Activated T-helper 17 cell treated with anti-CD3 and anti-CD28 coated beads, Interleukin-2, amount 50 U/mL, for 72 hours (primary cell): ENCODE data around the gene LACC1. TPM values are rescaled to one million over a fixed set of nuclear protein-coding genes. Genes with fewer than 3 reads are reported as not detected.

ENCODE experiments used
- total RNA-seq, 2 donors: library from RNA; stranded (reverse); gene quantifications; one replicate each; pipeline ENCODE4 v1.2.3, GENCODE V29; 2022

The LACC1 gene
- total RNA-seq, 2 donors from 2014 or later, result 6.5 to 8.2 TPM

Other genes with a start within 250 kb of the LACC1 start
- gene ENOX1, start 92.9 kb upstream of the LACC1 start, total RNA-seq, result 1 to 10 TPM in 1 of 2 donors, not detected in 1; 1.7 TPM
- 1 to 10 TPM in 1 of 2 donors, under 1 TPM in 1; 0.30 to 1.6 TPM for gene CCDC122, start 164 bp upstream of the LACC1 start, total RNA-seq